GM12878 (cell line): Measurements from ENCODE around the gene C20orf202. TPM values are rescaled to one million over a fixed set of nuclear protein-coding genes. Genes with fewer than 3 reads are reported as not detected.

ENCODE experiments used
- ATAC-seq: fragments of 200-7000 bp; cut with Tn5 transposase; 3 replicates; pipeline ENCODE4 v1.9.1; 2020; ENCODE audit warnings: mild to moderate bottlenecking, moderate library complexity
- BruUV-seq: library from RNA; stranded (reverse); fragments of 400-500 nt; replicated peaks from 2 replicates; lab custom pipeline; 2021; lab: Mats Ljungman, UMichigan
- CTCF ChIA-PET: fragments of 300-600 bp; sonication (Branson Sonifier 250); formaldehyde crosslinking; extraction: SDS; loops from one replicate; lab custom pipeline; 2021; ENCODE audit warnings: inconsistent platforms; lab: Yijun Ruan, JAX
- POLR2A ChIA-PET: fragments of 350-600 bp; formaldehyde crosslinking; extraction: SDS; loops from one replicate; lab custom pipeline; 2021; ENCODE audit warnings: inconsistent platforms; lab: Charles Lee
- RAD21 ChIA-PET: fragments of 300-600 bp; sonication (Branson Sonifier 250); formaldehyde crosslinking; loops from one replicate; lab custom pipeline; 2023; ENCODE audit warnings: antibody characterized with exemption; ENCODE audit not compliant: unreplicated experiment; lab: Charles Lee
- SMC1A ChIA-PET: fragments of 300-600 bp; sonication (Branson Sonifier 250); formaldehyde crosslinking; loops from one replicate; lab custom pipeline; 2023; ENCODE audit not compliant: unreplicated experiment, uncharacterized antibody; lab: Charles Lee
- DNase-seq: peaks from one replicate; pipeline ENCODE4 v3.0.0-alpha.2; 2011; ENCODE audit warnings: low read depth, low spot score
- FAIRE-seq: peaks from 3 replicates; lab custom pipeline; 2011; peaks lifted over from hg19 to GRCh38; lab: Jason Lieb, UNC
- H2AFZ ChIP-seq: 2 replicates; pipeline ENCODE4 v1.6.0; 2011; ENCODE audit warnings: low read depth, low read length, control low read depth; ENCODE audit not compliant: control insufficient read depth
- H3K27ac ChIP-seq: 2 replicates; pipeline ENCODE4 v1.5.1; 2011; ENCODE audit warnings: control low read depth; ENCODE audit not compliant: control insufficient read depth, insufficient read depth
- H3K27me3 ChIP-seq, 2 experiments: replicated peaks in 1 of 2; 2 replicates each; pipeline versions ENCODE4 v1.6.0 to v1.6.1; 2011; ENCODE audit warnings: low read length in 1 of 2; ENCODE audit not compliant: control insufficient read depth in 2 of 2, insufficient read depth in 2 of 2
- H3K36me3 ChIP-seq, 2 experiments: 2 replicates each; pipeline ENCODE4 v1.5.1; 2011; ENCODE audit warnings: low read length in 1 of 2; ENCODE audit not compliant: control insufficient read depth in 2 of 2, insufficient read depth in 2 of 2
- H3K4me1 ChIP-seq: 2 replicates; pipeline ENCODE4 v1.6.1; 2011; ENCODE audit warnings: mild to moderate bottlenecking, low read length, moderate library complexity, mixed read lengths; ENCODE audit not compliant: control insufficient read depth, insufficient read depth
- H3K4me2 ChIP-seq: 2 replicates; pipeline ENCODE4 v1.6.0; 2011; ENCODE audit warnings: control low read depth; ENCODE audit not compliant: control insufficient read depth, insufficient read depth
- H3K4me3 ChIP-seq: fragments of 200-600 bp; sonication (generic); 2 replicates; pipeline ENCODE4 v1.5.1; 2016
- H3K79me2 ChIP-seq: 2 replicates; pipeline ENCODE4 v1.6.0; 2011; ENCODE audit warnings: low read length; ENCODE audit not compliant: control insufficient read depth, insufficient read depth
- H3K9ac ChIP-seq: 2 replicates; pipeline ENCODE4 v1.8.0; 2011; ENCODE audit warnings: low read length, control low read depth, mixed read lengths; ENCODE audit not compliant: control insufficient read depth, insufficient read depth
- H3K9me3 ChIP-seq: replicated peaks from 3 replicates; pipeline ENCODE4 v1.5.1; 2011; ENCODE audit warnings: mild to moderate bottlenecking, low read length; ENCODE audit not compliant: control insufficient read depth, insufficient read depth
- H4K20me1 ChIP-seq: 2 replicates; pipeline ENCODE4 v1.6.0; 2011; ENCODE audit not compliant: control insufficient read depth, insufficient read depth
- GATAD2B ChIP-seq: fragments of 450-650 bp; conservative IDR thresholded peaks from 2 replicates; pipeline ENCODE4 v1.6.1; 2017; ENCODE audit warnings: low read depth, mild to moderate bottlenecking, moderate library complexity
- KLF5 ChIP-seq: fragments of 450-650 bp; IDR thresholded peaks from 2 replicates; pipeline ENCODE4 v1.6.1; 2014; ENCODE audit warnings: mild to moderate bottlenecking; ENCODE audit not compliant: partially characterized antibody
- MTA3 ChIP-seq: IDR thresholded peaks from 2 replicates; pipeline ENCODE4 v1.6.1; 2012; ENCODE audit warnings: low read length, inconsistent platforms, borderline replicate concordance
- NR2C2 ChIP-seq: IDR thresholded peaks from 2 replicates; pipeline ENCODE4 v1.6.1; 2011; ENCODE audit warnings: borderline replicate concordance, low read depth; ENCODE audit not compliant: control insufficient read depth, insufficient read length
- YBX1 ChIP-seq: fragments of 450-650 bp; IDR thresholded peaks from 2 replicates; pipeline ENCODE4 v1.6.1; 2016; ENCODE audit warnings: antibody characterized with exemption
- ZNF207 ChIP-seq: fragments of 450-650 bp; IDR thresholded peaks from 2 replicates; pipeline ENCODE4 v1.6.1; 2014; ENCODE audit warnings: antibody characterized with exemption, mild to moderate bottlenecking, borderline replicate concordance
- ZNF274 ChIP-seq: IDR thresholded peaks from one replicate; pipeline ENCODE4 v1.8.0; 2011; ENCODE audit not compliant: insufficient read length, insufficient read depth
- ZSCAN29 ChIP-seq: fragments of 450-650 bp; IDR thresholded peaks from 2 replicates; pipeline ENCODE4 v1.6.1; 2017; ENCODE audit warnings: mild to moderate bottlenecking, moderate library complexity
- WGBS: methylation state at CpG from one replicate; pipeline ENCODE4 v1.1.6; 2016; ENCODE audit warnings: low lambda C conversion rate; ENCODE audit not compliant: insufficient replicate concordance, insufficient coverage; ENCODE audit errors: missing lambda C conversion rate; 5-methylcytosine and 5-hydroxymethylcytosine counted together
- in situ Hi-C: fragments of 300-500 bp; cut with MboI; formaldehyde crosslinking; loops from 9 replicates; pipeline ENCODE4 v1.14.3; 2018; ENCODE audit warnings: mixed read lengths
- intact Hi-C: fragments of 100-400 bp; cut with micrococcal nuclease; formaldehyde crosslinking; loops from one replicate; pipeline ENCODE4 v1.14.2; 2022; ENCODE audit not compliant: unreplicated experiment
- polyA plus RNA-seq, 11 experiments: library from polyadenylated mRNA; depleted of rRNA in 4 of 11; unstranded in 6 of 11; stranded (reverse) in 5 of 11; fragments of >200 nt; fragmentation: Nextera tagmentation in 4 of 11; fragmentation: Illumina TruSeq in 1 of 11; extraction: Ambion mirVana in 4 of 11; extraction: Trizol in 1 of 11; gene quantifications; 1 replicate in 1 of 11; 2 replicates in 10 of 11; pipeline versions ENCODE4 v1.2.1 to v1.2.3, GENCODE V29; 2011 to 2016; ENCODE audit warnings: inconsistent platforms in 2 of 11, missing spikeins in 2 of 11, low read depth in 1 of 11
- total RNA-seq, 4 experiments: library from RNA; depleted of rRNA in 3 of 4; stranded (reverse); fragments of >200 nt in 3 of 4; fragmentation: Illumina TruSeq in 1 of 4; extraction: Trizol in 1 of 4; gene quantifications; 2 replicates each; pipeline versions ENCODE4 v1.2.1 to v1.2.3, GENCODE V29; 2013 to 2021

The C20orf202 gene
- total and polyA plus RNA-seq, 10 of the 15 experiments (the other 5 are each of a cell fraction or from before 2014, with no cell fraction given) = 0.04 TPM; not detected in 8

DNA sequence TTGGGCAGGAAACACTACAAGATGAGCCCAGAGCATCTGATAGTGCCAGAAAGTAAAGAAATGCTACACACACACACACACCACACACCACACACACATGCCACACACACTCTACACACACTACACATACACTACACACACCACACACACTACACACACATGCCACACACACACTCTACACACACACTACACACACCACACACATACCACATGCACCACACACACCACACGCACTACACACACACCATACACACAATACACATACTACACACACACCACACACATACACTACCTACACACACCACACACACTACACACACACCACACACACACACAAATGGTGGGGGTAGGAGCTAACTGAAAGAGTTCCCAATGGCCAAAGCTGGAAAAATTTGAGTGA is 14.9 kb upstream of the C20orf202 start:
- in situ Hi-C loops (no loop called here), intact Hi-C loops (no loop called here)
- no peaks in the 10 kb centered on the region for H3K4me1 ChIP-seq
- DNase-seq (no peak), ATAC-seq (no peak), FAIRE-seq (no peak)
- no peak overlapping the region for H3K4me3 ChIP-seq
- H3K4me2 ChIP-seq = no peak overlapping the region
- TF ChIP-seq NR2C2 (peak; percentile 45), MTA3 (no peak)
- peaks cover 2 to 4% of the 10 kb centered on the region in 2 experiments; a peak in 3 of 4 replicates for H3K27me3 ChIP-seq
- no peaks in the 10 kb centered on the region for H3K9me3 ChIP-seq
- H2AFZ ChIP-seq = no peak overlapping the region
- no peaks in the 10 kb centered on the region for H4K20me1 ChIP-seq
- CTCF ChIA-PET = interaction anchor here (1.2 to 1.9 kb wide), 2 partner anchors 25 to 373 kb away, joined by 3 to 5 read pairs; no protein-coding TSS in a partner anchor
- WGBS = 50% methylated on average over 1 of the region's 1 CpG
- SMC1A ChIA-PET = no interaction called here
- no peak overlapping the region for H3K9ac ChIP-seq
- H3K79me2 ChIP-seq = no peaks in the 10 kb centered on the region
- RAD21 ChIA-PET = no interaction called here
- H3K36me3 ChIP-seq = no peaks in the 10 kb centered on the region
- no peak overlapping the region for H3K27ac ChIP-seq
- POLR2A ChIA-PET = no interaction called here
- no TSS peak for BruUV-seq

DNA sequence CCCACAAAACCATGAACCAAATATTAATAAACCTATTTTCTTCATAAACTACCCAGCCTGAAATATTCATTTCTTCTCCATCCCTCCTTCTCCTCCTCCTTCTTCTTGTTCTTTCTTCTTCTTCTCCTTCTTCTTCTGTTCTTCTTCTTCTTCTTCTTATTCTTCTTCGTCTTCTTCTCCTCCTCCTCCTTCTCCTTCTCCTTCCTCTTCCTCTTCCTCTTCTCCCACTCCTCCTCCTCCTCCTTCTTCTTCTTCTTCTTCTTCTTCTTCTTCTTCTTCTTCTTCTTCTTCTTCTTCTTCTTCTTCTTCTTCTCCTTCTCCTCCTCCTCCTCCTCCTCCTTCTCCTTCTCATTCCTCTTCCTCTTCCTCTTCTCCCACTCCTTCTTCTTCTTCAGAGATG is 13.4 kb upstream of the C20orf202 start:
- SMC1A ChIA-PET = no interaction called here
- Histone ChIP-seq H4K20me1 (no peaks in the 10 kb centered on the region), H3K4me3 (no peak overlapping the region), H3K27me3 (peaks cover 0 to 4% of the 10 kb centered on the region in 2 experiments; a peak in 2 of 4 replicates), H3K36me3 (no peaks in the 10 kb centered on the region), H3K4me2 (no peak overlapping the region), H3K9ac (no peak overlapping the region), H2AFZ (no peak overlapping the region), H3K9me3 (no peaks in the 10 kb centered on the region), H3K79me2 (no peaks in the 10 kb centered on the region), H3K4me1 (no peaks in the 10 kb centered on the region), H3K27ac (no peak overlapping the region)
- BruUV-seq = no TSS peak
- ATAC-seq (no peak), DNase-seq (no peak), FAIRE-seq (no peak)
- intact Hi-C loops = no loop called here
- CTCF ChIA-PET = no interaction called here
- WGBS = 0% methylated on average over 1 of the region's 1 CpG
- POLR2A ChIA-PET = no interaction called here
- RAD21 ChIA-PET = no interaction called here
- in situ Hi-C loops = no loop called here
- no peak for TF ChIP-seq ZSCAN29
- TF ChIP-seq KLF5 = no peak
- no peak for TF ChIP-seq ZNF274
- TF ChIP-seq YBX1 = no peak
- TF ChIP-seq GATAD2B = no peak
- TF ChIP-seq ZNF207 = no peak
